ENCODE measurements around the gene PPEF2.
"Not testable (repeated sequence)": the region's sequence is repeated elsewhere in the genome, so short reads cannot be mapped to it uniquely, and the experiment has no call there.

PPEF2 gene

GRCh38 chr4:75902352-75902751 is at the start of gene PPEF2:
PPEF2 (minus strand) TSS chr4:75902452; CDS start chr4:75896325, 6,127 bp downstream.
- no peak for DNase-seq (ENCODE audit: extremely low read depth in 1 of 2, low read depth in 1 of 2)

GRCh38 chr4:75950213-75950815 is 48.1 kb upstream of the PPEF2 start:
- DNase-seq (ENCODE audit: extremely low read depth in 1 of 2, low read depth in 1 of 2) = no peak

- no peak for DNase-seq (ENCODE audit: extremely low read depth in 1 of 2, low read depth in 1 of 2)
Measured at GRCh38 chr4:75948822-75949444, 46.7 kb upstream of the PPEF2 start.

- DNase-seq (ENCODE audit: extremely low read depth in 1 of 2, low read depth in 1 of 2) = peak; percentile 28 to 66
Measured at GRCh38 chr4:75940692-75941253, 38.5 kb upstream of the PPEF2 start, which contains the start of gene NAAA. NAAA (minus strand) TSS chr4:75941013; CDS start chr4:75940949, 64 bp downstream.

- peak; percentile 27 to 52 for DNase-seq (ENCODE audit: extremely low read depth in 1 of 2, low read depth in 1 of 2)
Measured at GRCh38 chr4:75939890-75940691, 37.8 kb upstream of the PPEF2 start.

GRCh38 chr4:75935628-75936027 is 33.4 kb upstream of the PPEF2 start:
- no peak for DNase-seq (ENCODE audit: extremely low read depth in 1 of 2, low read depth in 1 of 2)

- no peak for DNase-seq (ENCODE audit: extremely low read depth in 1 of 2, low read depth in 1 of 2)
Measured at GRCh38 chr4:75930152-75930551, 27.9 kb upstream of the PPEF2 start.

GRCh38 chr4:75924916-75925315 is 22.7 kb upstream of the PPEF2 start:
- DNase-seq (ENCODE audit: extremely low read depth in 1 of 2, low read depth in 1 of 2) = not testable (repeated sequence)

GRCh38 chr4:75924309-75924827 is 22.1 kb upstream of the PPEF2 start:
- no peak for DNase-seq (ENCODE audit: extremely low read depth in 1 of 2, low read depth in 1 of 2)

GRCh38 chr4:75922588-75922987 is 20.3 kb upstream of the PPEF2 start:
- no peak for DNase-seq (ENCODE audit: extremely low read depth in 1 of 2, low read depth in 1 of 2)

- DNase-seq (ENCODE audit: extremely low read depth in 1 of 2, low read depth in 1 of 2) = no peak
Measured at GRCh38 chr4:75921910-75922309, 19.7 kb upstream of the PPEF2 start.

- DNase-seq (ENCODE audit: extremely low read depth in 1 of 2, low read depth in 1 of 2) = no peak
Measured at GRCh38 chr4:75920327-75920726, 18.1 kb upstream of the PPEF2 start.

GRCh38 chr4:75919920-75920319 is 17.7 kb upstream of the PPEF2 start:
- DNase-seq (ENCODE audit: extremely low read depth in 1 of 2, low read depth in 1 of 2) = no peak

- no peak for DNase-seq (ENCODE audit: extremely low read depth in 1 of 2, low read depth in 1 of 2)
Measured at GRCh38 chr4:75916091-75916661, 13.9 kb upstream of the PPEF2 start.

- DNase-seq (ENCODE audit: extremely low read depth in 1 of 2, low read depth in 1 of 2) = no peak
Measured at GRCh38 chr4:75912968-75913367, 10.7 kb upstream of the PPEF2 start.

GRCh38 chr4:75910831-75911230 is 8.6 kb upstream of the PPEF2 start:
- DNase-seq (ENCODE audit: extremely low read depth in 1 of 2, low read depth in 1 of 2) = not testable (repeated sequence)

GRCh38 chr4:75909405-75909804 is 7.2 kb upstream of the PPEF2 start:
- no peak for DNase-seq (ENCODE audit: extremely low read depth in 1 of 2, low read depth in 1 of 2)

- DNase-seq (ENCODE audit: extremely low read depth in 1 of 2, low read depth in 1 of 2) = no peak
Measured at GRCh38 chr4:75908555-75908954, 6.3 kb upstream of the PPEF2 start.

GRCh38 chr4:75907966-75908365 is 5.7 kb upstream of the PPEF2 start:
- no peak for DNase-seq (ENCODE audit: extremely low read depth in 1 of 2, low read depth in 1 of 2)

- DNase-seq (ENCODE audit: extremely low read depth in 1 of 2, low read depth in 1 of 2) = no peak
Measured at GRCh38 chr4:75904076-75904475, 1.8 kb upstream of the PPEF2 start.

GRCh38 chr4:75898536-75898935 is 3.7 kb downstream of the PPEF2 start:
- no peak for DNase-seq (ENCODE audit: extremely low read depth in 1 of 2, low read depth in 1 of 2)

Data from activated CD8-positive, alpha-beta memory T cell treated with anti-CD3 and anti-CD28 coated beads for 1 hour (primary cell).